HAP-1 (cell line): Measurements from ENCODE around the gene CNNM2.

Source experiments
- DNase-seq, 2 experiments: peaks; one replicate each; pipeline ENCODE4 v3.0.0-alpha.2; 2016 to 2020; ENCODE audit warnings: low spot score in 2 of 2
- H3K27me3 ChIP-seq: fragments of 250-450 bp; sonication (Bioruptor Pico); 2 replicates; pipeline ENCODE4 v1.5.1; 2020; ENCODE audit warnings: low read depth, mild to moderate bottlenecking, moderate library complexity
- H3K36me3 ChIP-seq: fragments of 250-450 bp; sonication (Bioruptor Pico); replicated peaks from 2 replicates; pipeline ENCODE4 v1.5.1; 2020; ENCODE audit warnings: mild to moderate bottlenecking
- H3K4me1 ChIP-seq: fragments of 250-450 bp; sonication (Bioruptor Pico); 2 replicates; pipeline ENCODE4 v1.5.1; 2020; ENCODE audit warnings: mild to moderate bottlenecking
- H3K4me3 ChIP-seq: fragments of 250-450 bp; sonication (Bioruptor Pico); 2 replicates; pipeline ENCODE4 v1.5.1; 2020; ENCODE audit warnings: mild to moderate bottlenecking, moderate library complexity
- H3K9me3 ChIP-seq: fragments of 250-450 bp; sonication (Bioruptor Pico); 2 replicates; pipeline ENCODE4 v1.5.1; 2020; ENCODE audit warnings: mild to moderate bottlenecking, moderate library complexity
- in situ Hi-C: fragments of 300-500 bp; cut with MboI; formaldehyde crosslinking; loops from 3 replicates; pipeline ENCODE4 v1.14.3; 2020; ENCODE audit warnings: low sequenced_read_pairs, inconsistent platforms, mixed read lengths

The CNNM2 gene

DNA sequence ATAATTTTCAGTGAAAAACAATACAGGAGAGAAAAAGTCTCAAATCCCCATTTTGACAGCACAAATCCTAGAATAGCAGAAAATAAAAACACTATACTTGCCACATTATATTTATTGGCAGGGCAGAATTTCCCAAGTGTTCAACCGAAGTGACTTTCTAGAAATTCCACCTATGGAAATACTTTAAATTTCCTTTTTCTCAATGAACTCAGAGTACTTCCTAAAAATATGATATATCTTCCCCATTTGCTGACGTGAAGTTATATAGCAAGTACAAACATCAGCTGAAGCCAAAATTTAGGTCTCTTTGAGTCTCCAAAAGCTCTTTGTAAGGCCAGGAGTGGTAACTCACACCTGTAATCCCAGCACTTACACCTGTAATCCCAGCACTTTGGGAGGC, 191.7 kb downstream of the CNNM2 start:
- Histone ChIP-seq H3K4me3 (no peak overlapping the region), H3K27me3 (no peaks in the 10 kb centered on the region), H3K36me3 (0 out of 2 replicates have a peak, but pooled peaks cover 6% of the 10 kb centered on the region), H3K9me3 (no peaks in the 10 kb centered on the region), H3K4me1 (peaks cover 24% of the 10 kb centered on the region)
- no peak for DNase-seq
- in situ Hi-C loops: no loop called here

DNA sequence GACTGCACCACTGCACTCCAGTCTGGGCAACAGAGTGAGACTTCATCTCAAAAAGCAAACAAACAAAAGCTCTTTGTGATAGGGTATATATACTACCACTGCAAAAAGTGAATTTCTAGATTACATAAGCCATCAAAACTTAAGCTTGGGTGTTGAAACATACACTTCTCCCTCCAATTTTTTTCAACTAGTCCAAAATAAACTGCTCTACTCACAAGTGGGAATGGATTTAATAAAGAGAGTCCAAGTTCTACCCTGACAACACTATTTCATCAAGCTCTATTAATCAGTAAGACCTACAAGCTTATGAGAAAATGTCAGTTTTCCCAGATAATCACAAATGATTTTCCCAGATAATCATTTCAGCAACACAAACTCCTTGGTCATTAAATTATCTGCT, 192.3 kb downstream of the CNNM2 start:
- Histone ChIP-seq H3K4me1 (peaks cover 29% of the 10 kb centered on the region), H3K9me3 (no peaks in the 10 kb centered on the region), H3K36me3 (0 out of 2 replicates have a peak, but pooled peaks cover 3% of the 10 kb centered on the region), H3K27me3 (no peaks in the 10 kb centered on the region), H3K4me3 (no peak overlapping the region)
- in situ Hi-C loops: no loop called here
- no peak for DNase-seq

DNA sequence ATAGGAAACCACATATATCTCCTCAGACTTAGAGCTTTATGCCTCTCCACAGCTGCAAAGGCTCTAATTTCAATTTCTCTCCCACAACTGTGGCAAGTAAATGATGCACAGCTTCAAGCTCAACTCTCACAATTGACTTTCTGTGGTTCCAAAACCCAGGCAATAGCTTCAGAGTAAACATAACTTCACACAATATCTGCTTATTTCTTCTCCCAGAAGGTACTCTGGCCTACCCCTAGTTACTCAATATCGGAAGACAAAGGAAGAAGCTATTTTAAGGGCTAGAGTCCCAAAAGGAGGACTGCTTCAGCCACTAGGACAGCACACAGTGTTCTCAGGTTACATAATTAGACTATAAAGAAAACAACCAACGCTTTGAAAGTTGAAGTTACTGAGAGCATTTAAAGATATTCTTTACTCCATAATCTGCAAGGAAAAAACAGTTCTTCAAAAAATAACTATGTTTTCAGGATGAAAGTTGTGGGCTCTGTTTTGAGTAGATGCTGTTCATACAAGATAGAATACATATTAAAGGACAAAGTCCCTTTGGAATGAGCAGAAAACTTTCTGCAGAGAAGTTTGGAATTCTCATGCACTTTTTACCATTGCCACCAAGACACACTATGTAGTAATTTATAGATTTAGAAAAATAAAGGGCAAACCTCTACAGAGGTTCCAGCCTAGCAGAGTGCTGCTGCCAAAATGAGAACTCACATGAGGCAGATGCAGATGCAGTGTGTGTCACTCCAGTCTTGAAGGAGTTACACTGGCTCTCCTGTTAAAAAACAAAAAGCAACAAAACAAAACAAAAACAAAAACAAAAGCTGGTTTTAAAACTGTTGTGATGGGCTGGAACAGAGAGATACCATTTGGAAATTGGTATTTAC, 193.2 kb downstream of the CNNM2 start:
- in situ Hi-C loops: no loop called here
- peaks cover 33% of the 10 kb centered on the region for H3K4me1 ChIP-seq
- DNase-seq: peak in 1 of 2 experiments; percentile 69
- no peaks in the 10 kb centered on the region for H3K36me3 ChIP-seq
- no peaks in the 10 kb centered on the region for H3K27me3 ChIP-seq
- H3K9me3 ChIP-seq: no peaks in the 10 kb centered on the region
- no peak overlapping the region for H3K4me3 ChIP-seq

DNA sequence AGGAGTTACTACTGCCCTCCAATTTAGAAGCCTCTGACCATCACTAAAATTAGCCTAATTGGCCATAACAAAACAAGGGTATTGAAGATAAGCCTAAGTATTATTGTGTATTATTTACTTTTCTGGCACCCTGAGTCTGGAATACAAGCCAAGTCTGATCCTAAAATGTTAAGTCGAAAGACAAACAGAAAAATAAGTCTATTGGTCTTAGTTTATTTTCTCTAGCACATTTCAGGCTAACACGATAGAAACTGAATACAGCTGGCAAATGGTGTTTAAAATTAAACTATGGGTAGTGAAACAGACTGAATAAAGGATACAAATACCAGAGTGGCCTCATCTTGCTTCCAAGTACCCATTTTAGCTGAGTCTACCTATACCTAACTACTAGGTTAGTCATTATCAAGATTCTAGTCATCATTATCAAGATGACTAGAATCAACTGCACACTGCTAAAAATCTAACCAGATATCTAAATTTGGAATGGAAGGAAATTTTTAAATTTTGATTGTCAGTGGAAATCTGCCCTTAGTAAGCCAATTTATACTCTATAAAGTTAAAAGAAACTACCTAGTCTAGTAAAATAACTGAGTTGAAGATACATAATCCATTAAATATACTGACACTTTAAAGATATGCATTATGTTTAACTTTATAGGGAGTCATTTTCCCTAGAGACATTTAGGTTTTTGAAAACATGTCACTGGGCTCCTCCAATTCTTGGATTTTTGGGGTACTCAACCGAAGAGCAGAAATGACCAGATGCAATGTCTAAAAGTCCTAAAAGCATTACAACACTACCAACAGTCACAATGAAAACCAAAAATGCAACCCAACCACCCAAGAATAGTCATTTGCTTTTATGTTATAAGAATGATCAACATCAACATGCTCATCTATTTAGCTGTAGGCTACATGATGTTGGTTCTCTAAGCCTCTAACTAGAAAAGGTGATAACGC, 194.1 kb downstream of the CNNM2 start:
- in situ Hi-C loops: no loop called here
- Histone ChIP-seq H3K4me1 (peaks cover 33% of the 10 kb centered on the region), H3K9me3 (no peaks in the 10 kb centered on the region), H3K27me3 (no peaks in the 10 kb centered on the region), H3K36me3 (no peaks in the 10 kb centered on the region), H3K4me3 (no peak overlapping the region)
- no peak for DNase-seq

DNA sequence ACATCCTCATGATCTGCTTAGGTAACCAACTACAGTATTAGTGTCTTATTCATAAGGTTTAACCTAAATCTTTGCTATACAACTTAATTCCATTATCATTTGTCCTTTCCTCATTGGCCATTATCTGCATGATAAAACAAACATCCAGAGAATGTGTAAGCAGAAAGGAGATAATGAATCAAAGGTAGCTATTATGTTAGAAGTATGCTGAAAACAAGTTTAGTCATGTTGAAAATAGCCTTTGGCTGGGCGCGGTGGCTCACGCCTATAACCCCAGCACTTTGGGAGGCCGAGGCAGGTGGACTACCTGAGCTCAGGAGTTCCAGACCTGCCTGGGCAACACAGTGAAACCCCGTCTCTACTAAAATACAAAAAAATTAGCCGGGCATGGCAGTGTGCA, 196.8 kb downstream of the CNNM2 start:
- Histone ChIP-seq H3K4me1 (peaks cover 39% of the 10 kb centered on the region), H3K4me3 (no peak overlapping the region), H3K27me3 (no peaks in the 10 kb centered on the region), H3K9me3 (no peaks in the 10 kb centered on the region), H3K36me3 (no peaks in the 10 kb centered on the region)
- DNase-seq: peak; percentile 48 to 84
- in situ Hi-C loops: no loop called here

DNA sequence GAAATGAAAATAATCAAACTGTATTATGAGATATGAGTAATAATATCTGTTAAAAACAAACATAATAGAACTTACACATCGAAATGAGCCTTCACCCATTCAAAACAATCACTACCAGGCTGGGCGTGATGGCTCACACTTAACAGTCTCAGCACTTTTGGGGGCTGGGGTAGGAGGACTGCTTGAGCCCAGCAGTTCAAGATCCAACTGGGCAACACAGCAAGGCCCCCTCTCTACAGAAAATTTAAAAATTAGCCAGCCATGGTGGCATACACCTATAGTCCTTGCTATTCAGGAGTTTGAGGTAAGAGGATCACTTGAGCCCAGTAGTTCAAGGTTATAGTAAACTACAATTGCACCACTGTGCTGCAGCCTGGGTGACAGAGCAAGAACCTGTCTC, 199.2 kb downstream of the CNNM2 start:
- Histone ChIP-seq H3K36me3 (no peaks in the 10 kb centered on the region), H3K4me3 (no peak overlapping the region), H3K9me3 (no peaks in the 10 kb centered on the region), H3K4me1 (peaks cover 22% of the 10 kb centered on the region), H3K27me3 (no peaks in the 10 kb centered on the region)
- no peak for DNase-seq
- in situ Hi-C loops: no loop called here

DNA sequence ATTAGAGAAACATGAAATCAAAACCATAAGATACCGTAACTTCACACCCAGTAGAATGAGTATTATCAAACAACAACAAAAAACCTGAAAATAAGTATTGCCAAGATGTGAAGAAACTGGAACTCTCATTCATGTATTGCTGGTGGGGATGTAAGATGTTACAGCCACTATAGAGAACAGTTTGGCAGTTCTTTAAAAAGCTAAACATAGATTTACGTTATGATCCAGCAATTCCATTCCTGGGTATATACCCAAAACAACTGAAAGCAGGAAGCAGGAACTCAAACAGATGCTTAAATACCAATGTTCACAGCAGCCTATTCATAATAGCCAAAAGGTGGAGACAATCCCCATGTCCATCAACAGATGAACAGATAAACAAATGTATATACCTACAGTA, 202.5 kb downstream of the CNNM2 start:
- no peak overlapping the region for H3K4me3 ChIP-seq
- in situ Hi-C loops: no loop called here
- DNase-seq: no peak
- no peaks in the 10 kb centered on the region for H3K27me3 ChIP-seq
- H3K4me1 ChIP-seq: peaks cover 8% of the 10 kb centered on the region
- no peaks in the 10 kb centered on the region for H3K9me3 ChIP-seq
- H3K36me3 ChIP-seq: no peaks in the 10 kb centered on the region

DNA sequence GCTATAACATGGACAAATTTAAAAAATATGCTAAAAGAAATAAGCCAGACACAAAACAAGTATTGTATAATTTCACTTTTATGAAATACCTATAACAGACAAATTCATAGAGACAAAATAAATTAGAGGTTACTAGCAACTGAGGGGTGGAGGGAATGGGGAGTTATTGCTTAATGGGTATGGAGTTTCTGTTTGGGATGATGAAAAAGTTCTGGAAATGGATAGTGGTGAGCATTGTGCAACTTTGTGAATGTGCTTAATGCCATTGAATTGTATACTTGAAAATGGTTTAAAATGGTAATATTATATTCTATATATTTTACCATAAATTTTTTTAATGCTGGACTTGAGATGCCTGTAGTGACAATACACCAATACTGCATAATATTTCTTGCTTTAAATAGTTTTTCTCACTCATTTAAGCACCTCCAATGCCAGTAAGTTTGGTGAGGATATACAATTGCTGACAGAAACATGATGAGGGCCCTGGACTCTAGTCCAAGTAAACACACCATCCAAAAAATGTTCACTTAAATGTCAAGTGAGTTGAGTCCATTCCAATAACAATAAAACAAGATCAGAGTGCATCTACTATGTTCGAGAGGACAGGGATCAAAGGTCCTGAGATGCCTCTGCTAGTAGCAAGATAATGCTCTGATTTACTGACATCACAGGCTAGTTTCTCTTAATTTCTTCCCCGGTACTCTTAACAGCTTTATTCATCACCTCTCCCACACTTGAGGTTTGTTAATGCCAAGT, 203.1 kb downstream of the CNNM2 start:
- no peaks in the 10 kb centered on the region for H3K9me3 ChIP-seq
- H3K27me3 ChIP-seq: no peaks in the 10 kb centered on the region
- in situ Hi-C loops: no loop called here
- H3K36me3 ChIP-seq: no peaks in the 10 kb centered on the region
- 0 out of 2 replicates have a peak, but pooled peaks cover 6% of the 10 kb centered on the region for H3K4me1 ChIP-seq
- no peak overlapping the region for H3K4me3 ChIP-seq
- DNase-seq: no peak

DNA sequence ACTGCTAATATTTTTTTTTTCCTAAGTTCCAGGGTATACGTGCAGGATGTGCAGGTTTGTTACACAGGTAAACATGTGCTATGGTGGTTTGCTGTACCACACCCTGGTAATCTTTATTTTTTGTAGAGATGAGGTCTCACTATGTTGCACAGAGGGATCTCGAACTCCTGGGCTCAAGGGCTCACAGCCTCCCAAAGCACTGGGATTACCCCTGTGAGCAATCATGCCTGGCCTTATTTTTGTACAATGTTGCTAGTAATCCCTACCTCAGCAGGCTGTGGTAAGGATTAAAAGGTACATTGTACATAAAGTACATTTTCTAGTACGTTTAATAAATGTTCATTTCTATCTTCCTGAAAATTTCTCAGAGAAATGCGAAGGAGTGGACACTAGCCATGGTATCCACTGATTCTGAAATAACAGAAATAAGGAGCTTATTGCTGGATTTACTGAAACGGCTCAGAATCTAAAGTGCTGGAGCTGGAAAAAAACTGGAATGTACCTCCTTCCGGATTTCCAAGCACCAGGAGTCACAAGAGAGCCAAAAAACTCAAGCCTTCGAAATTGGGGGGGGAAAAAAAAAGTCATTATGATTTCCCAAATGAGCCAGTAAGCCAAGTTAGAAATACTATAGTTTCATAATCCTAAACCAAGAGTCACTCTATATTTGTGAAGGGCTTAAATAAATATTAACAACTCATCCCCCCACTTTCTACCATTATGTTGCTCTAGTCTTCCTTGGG, 205.4 kb downstream of the CNNM2 start:
- in situ Hi-C loops: no loop called here
- DNase-seq: no peak
- Histone ChIP-seq H3K27me3 (no peaks in the 10 kb centered on the region), H3K9me3 (no peaks in the 10 kb centered on the region), H3K36me3 (no peaks in the 10 kb centered on the region), H3K4me1 (0 out of 2 replicates have a peak, but pooled peaks cover 6% of the 10 kb centered on the region), H3K4me3 (no peak overlapping the region)

DNA sequence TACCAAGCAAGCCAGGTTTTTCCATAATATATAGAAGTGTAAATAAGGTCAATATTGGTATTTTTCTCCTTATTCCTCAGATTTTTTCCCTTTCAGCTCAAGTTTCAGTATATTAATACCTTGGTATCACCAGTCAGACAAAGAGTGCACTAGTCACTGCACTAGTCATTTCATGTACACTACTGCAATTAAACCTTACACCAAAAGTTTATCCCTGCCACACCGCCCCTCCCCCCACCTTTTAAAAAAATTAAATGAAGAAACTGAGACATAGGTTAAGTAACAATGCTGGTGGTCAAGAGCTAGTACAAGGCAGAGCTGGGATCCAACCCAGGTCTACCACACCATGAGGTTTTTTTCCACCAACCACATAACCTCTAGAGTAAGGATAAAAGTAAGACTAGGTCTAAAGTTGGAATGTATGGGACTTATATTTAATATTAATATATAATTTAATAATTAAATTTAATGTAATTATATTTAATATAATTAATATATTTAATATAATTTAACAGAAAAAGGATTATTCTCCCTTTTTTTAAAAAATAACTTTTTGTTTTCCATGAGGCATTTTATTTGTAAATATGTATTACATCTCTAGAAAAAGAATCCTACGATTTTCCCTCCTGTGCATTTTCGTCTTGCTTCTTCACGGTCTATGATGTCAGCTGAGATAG, 206.5 kb downstream of the CNNM2 start:
- no peaks in the 10 kb centered on the region for H3K36me3 ChIP-seq
- DNase-seq: no peak
- H3K4me1 ChIP-seq: 0 out of 2 replicates have a peak, but pooled peaks cover 2% of the 10 kb centered on the region
- H3K9me3 ChIP-seq: no peaks in the 10 kb centered on the region
- no peak overlapping the region for H3K4me3 ChIP-seq
- in situ Hi-C loops: no loop called here
- H3K27me3 ChIP-seq: no peaks in the 10 kb centered on the region

DNA sequence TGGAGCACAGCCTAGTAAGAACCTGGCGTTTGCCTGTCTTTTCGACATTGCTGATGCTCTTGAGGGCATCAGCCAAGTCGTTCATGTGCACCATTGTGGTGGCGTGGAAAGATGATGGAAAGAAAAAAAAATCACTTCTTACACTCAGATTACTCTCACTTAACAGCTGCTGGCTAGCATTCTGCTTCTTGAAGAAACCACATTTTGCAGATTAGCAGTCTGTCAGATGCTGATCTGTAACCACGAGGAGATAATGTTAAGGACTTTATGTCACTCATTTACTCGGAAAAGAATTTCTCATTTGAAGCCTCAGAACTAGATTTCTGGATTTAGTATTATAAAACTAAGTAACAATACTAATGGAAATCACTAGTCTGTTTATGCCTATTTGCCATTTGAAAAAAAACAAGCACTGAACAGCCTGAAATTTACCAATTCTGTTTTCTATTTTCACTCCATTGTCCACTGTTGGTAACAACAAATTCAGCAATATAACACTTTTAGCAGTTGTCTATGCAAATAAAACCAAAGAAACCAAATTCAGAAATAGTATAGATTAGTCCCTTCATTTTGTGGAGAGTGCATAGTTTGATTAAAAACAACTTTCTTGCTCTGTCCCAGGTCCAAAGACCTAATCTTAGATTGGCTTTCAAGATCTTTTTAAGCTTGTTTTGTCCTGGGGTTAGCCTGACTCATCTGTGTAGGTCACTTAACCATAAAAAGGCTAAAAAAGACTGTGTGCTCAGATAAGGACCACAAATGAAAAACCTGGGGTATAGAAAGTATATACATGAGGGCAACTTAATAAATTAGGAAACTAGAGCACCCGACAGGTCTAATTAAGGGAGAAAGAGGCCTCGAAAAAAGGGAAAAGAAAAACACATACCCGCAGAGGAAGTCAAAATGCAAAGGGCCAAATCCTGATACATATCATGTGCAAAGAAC, 207.5 kb downstream of the CNNM2 start:
- no peaks in the 10 kb centered on the region for H3K9me3 ChIP-seq
- DNase-seq: no peak
- in situ Hi-C loops: no loop called here

DNA sequence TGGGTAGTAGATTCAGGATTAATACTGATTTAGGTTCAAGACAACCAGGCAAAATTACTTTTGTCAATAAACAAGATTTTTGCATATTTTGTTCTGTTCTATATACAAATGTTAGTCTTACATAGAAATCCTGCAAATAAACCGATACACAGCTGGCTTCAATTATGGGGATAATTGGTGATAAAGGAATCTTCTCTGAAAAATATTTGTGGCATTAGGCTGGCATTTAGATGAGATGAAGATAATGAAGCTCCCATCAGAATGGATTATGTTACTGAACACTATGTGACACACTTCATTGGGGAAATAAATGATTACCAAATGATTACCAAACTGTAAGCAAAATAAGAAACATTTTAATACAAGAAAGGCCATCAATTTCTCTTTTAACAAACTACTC, 209.1 kb downstream of the CNNM2 start:
- no peaks in the 10 kb centered on the region for H3K36me3 ChIP-seq
- DNase-seq: no peak
- H3K27me3 ChIP-seq: no peaks in the 10 kb centered on the region
- no peaks in the 10 kb centered on the region for H3K9me3 ChIP-seq
- H3K4me3 ChIP-seq: no peak overlapping the region
- H3K4me1 ChIP-seq: no peaks in the 10 kb centered on the region
- in situ Hi-C loops: no loop called here

More for the DNA sequence above, 207.5 kb downstream of the CNNM2 start:
- H3K4me1 ChIP-seq: no peaks in the 10 kb centered on the region
- H3K36me3 ChIP-seq: no peaks in the 10 kb centered on the region
- no peaks in the 10 kb centered on the region for H3K27me3 ChIP-seq
- H3K4me3 ChIP-seq: no peak overlapping the region
